Lung (tissue), 12 donors: ENCODE results near the gene GRIP1. TPM values are rescaled to one million over a fixed set of nuclear protein-coding genes. Genes with fewer than 3 reads are reported as not detected.

ENCODE experiments used
- ATAC-seq: fragments of 200-7000 bp; cut with Tn5 transposase; one replicate; pipeline ENCODE4 v1.9.1; 2020; ENCODE audit warnings: moderate number of reproducible peaks; ENCODE audit not compliant: insufficient read depth, low FRiP score
- DNase-seq, 3 donors: peaks; one replicate each; pipeline ENCODE4 v3.0.0-alpha.2; 2013 to 2017
- H3K27ac ChIP-seq, 2 donors: one replicate each; pipeline ENCODE4 v1.5.1; 2013; ENCODE audit warnings: mild to moderate bottlenecking in 2 of 2, moderate library complexity in 2 of 2, control low read depth in 1 of 2, inconsistent platforms in 1 of 2, low read depth in 1 of 2, low read length in 1 of 2
- H3K27me3 ChIP-seq, 3 donors: one replicate each; pipeline ENCODE4 v1.5.1; 2013; ENCODE audit warnings: low read length in 2 of 3; ENCODE audit not compliant: control insufficient read depth in 3 of 3, insufficient read depth in 3 of 3
- H3K36me3 ChIP-seq, 4 donors: one replicate each; pipeline ENCODE4 v1.5.1; 2013; ENCODE audit warnings: low read length in 4 of 4, mild to moderate bottlenecking in 1 of 4, moderate library complexity in 1 of 4; ENCODE audit not compliant: control insufficient read depth in 4 of 4, insufficient read depth in 4 of 4
- H3K4me1 ChIP-seq, 5 donors: one replicate each; pipeline ENCODE4 v1.5.1; 2013; ENCODE audit warnings: low read length in 5 of 5, mild to moderate bottlenecking in 2 of 5, moderate library complexity in 1 of 5; ENCODE audit not compliant: control insufficient read depth in 5 of 5, insufficient read depth in 5 of 5
- H3K4me3 ChIP-seq: one replicate; pipeline ENCODE4 v1.5.1; 2013; ENCODE audit warnings: mild to moderate bottlenecking, control low read depth, moderate library complexity
- H3K9ac ChIP-seq, 2 donors: one replicate each; pipeline ENCODE4 v1.5.1; 2013; ENCODE audit warnings: low read length in 2 of 2, control low read depth in 1 of 2; ENCODE audit not compliant: insufficient read depth in 1 of 2
- H3K9me3 ChIP-seq, 4 donors: one replicate each; pipeline ENCODE4 v1.5.1; 2013; ENCODE audit warnings: low read length in 3 of 4, mild to moderate bottlenecking in 1 of 4, moderate library complexity in 1 of 4; ENCODE audit not compliant: control insufficient read depth in 4 of 4, insufficient read depth in 3 of 4
- CTCF ChIP-seq: IDR thresholded peaks from 2 replicates; pipeline ENCODE4 v1.5.1; 2012; ENCODE audit warnings: mild to moderate bottlenecking; ENCODE audit errors: control extremely low read depth, extremely low read depth
- whole genome bisulfite sequencing, 2 donors: extraction: QIAGEN DNeasy Blood & Tissue Kit; methylation state at CpG; one replicate each; pipeline ENCODE4 v1.1.7; 2013; 5-methylcytosine and 5-hydroxymethylcytosine counted together
- polyA plus RNA-seq, 2 donors: library from polyadenylated mRNA; stranded (reverse); fragments of 200-250 nt; gene quantifications; one replicate each; pipeline ENCODE4 v1.2.1, GENCODE V29; 2013
- total RNA-seq, 2 donors: library from RNA; depleted of rRNA in 1 of 2; stranded (reverse); fragments of >200 nt in 1 of 2; gene quantifications; one replicate each; pipeline ENCODE4 v1.2.1, GENCODE V29; 2014 to 2021
- donor health status: control.
- donor health status: control.
- donor health status: Bipolar disorder and iron deficiency.
- donor health status: healthy.
- donor health status: DM: yes; HTN: yes; CAD: no.

GRIP1 gene
- total and polyA plus RNA-seq, 4 donors: 0.20 to 3.6 (median 0.83) TPM

DNA sequence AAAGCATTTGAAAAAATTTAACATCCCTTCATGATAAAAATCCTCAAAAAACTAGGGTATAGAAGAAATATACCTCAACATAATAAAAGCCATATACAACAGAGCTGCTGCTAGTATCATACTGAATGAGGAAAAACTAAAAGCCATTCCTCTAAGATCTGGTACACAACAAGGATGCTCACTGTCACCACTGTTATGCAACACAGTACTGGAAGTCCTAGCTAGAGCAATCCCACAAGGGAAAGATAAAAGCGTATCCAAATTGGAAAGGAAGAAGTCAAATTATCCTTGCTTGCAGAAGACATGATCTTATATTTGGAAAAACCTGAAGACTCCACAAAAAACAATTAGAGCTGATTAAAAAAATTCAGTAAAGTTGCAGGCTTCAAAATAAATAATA, 261.7 kb downstream of the GRIP1 start:
- WGBS, 2 donors: 83 to 89% methylated on average over 1 of the region's 1 CpG
- no peak overlapping the region for H3K4me3 ChIP-seq
- no peak for TF ChIP-seq CTCF
- H3K27me3 ChIP-seq: no peaks in the 10 kb centered on the region
- no peak for ATAC-seq
- no peaks in the 10 kb centered on the region for H3K36me3 ChIP-seq
- no peak overlapping the region for H3K27ac ChIP-seq
- H3K4me1 ChIP-seq: no peaks in the 10 kb centered on the region
- DNase-seq: no peak
- H3K9me3 ChIP-seq: no peaks in the 10 kb centered on the region
- H3K9ac ChIP-seq: no peak overlapping the region

DNA sequence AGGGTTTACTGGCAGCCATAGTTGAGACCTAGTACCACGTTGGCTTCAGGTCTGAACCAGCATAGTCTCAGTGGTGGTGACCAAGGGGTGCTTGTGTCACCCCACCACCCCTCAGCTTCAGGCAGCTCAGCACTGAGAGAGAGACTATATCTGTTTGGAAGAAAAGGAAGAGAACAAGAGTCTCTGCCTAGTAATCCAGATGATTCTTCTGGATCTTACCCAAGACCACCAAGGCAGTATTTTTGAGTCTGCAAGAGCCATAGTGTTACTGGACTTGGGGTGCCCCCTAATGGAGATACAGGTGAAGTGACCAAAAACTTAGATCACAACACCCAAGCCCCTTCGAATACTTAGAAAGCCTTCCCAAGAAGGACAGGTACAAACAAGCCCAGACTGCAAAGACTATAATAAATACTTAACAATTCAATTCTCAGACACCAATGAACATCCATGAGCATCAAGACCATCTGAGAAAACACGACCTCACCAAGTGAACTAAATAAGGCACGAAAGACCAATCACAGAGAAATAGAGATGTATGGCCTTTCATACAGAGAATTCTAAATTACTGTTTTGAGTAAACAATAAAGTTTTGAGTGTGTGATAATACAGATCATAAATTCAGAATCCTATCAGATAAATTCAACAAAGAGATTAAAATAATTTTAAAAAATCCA, 269.5 kb downstream of the GRIP1 start:
- Histone ChIP-seq H3K4me3 (no peak overlapping the region), H3K9me3 (no peaks in the 10 kb centered on the region), H3K27ac (no peak overlapping the region), H3K4me1 (no peaks in the 10 kb centered on the region), H3K27me3 (no peaks in the 10 kb centered on the region), H3K9ac (no peak overlapping the region), H3K36me3 (no peaks in the 10 kb centered on the region)
- TF ChIP-seq CTCF: peak; percentile 34
- WGBS, 2 donors: 75 to 77% methylated on average over 4 of the region's 4 CpGs
- ATAC-seq (no peak), DNase-seq (peak; percentile 54 to 93 (median 88))

- DNase-seq: no peak
- no peaks in the 10 kb centered on the region for H3K36me3 ChIP-seq
- H3K27ac ChIP-seq: no peak overlapping the region
- no peak for ATAC-seq
- H3K4me3 ChIP-seq: no peak overlapping the region
- no peaks in the 10 kb centered on the region for H3K4me1 ChIP-seq
- TF ChIP-seq CTCF: no peak
- H3K9ac ChIP-seq: no peak overlapping the region
- peaks cover 0 to 2% (median 0%) of the 10 kb centered on the region in 3 donors for H3K27me3 ChIP-seq
- no peaks in the 10 kb centered on the region for H3K9me3 ChIP-seq
Measured at GRCh38 chr12:66405395-66405794, 273.5 kb downstream of the GRIP1 start.

- Histone ChIP-seq H3K4me3 (no peak overlapping the region), H3K9me3 (no peaks in the 10 kb centered on the region), H3K27me3 (peaks cover 0 to 2% (median 0%) of the 10 kb centered on the region in 3 donors), H3K4me1 (peaks cover 0 to 7% (median 4%) of the 10 kb centered on the region in 5 donors), H3K36me3 (no peaks in the 10 kb centered on the region), H3K9ac (no peak overlapping the region), H3K27ac (no peak overlapping the region)
- TF ChIP-seq CTCF: no peak
- DNase-seq (peak in 1 of 3 donors; percentile 25), ATAC-seq (no peak)
Measured at GRCh38 chr12:66403746-66404145, 275.1 kb downstream of the GRIP1 start.
